KOPT-K1 (cell line): ENCODE measurements around the gene PRDM16.

Source experiments
- H3K27ac ChIP-seq: fragments of 200-600 bp; sonication (generic); 2 replicates; pipeline ENCODE4 v1.5.1; 2016; ENCODE audit warnings: antibody characterized with exemption, mild to moderate bottlenecking, low read depth, low read length; ENCODE audit not compliant: poor library complexity, severe bottlenecking
- H3K36me3 ChIP-seq: fragments of 200-600 bp; sonication (generic); 2 replicates; pipeline ENCODE4 v1.5.1; 2017; ENCODE audit warnings: antibody characterized with exemption, mild to moderate bottlenecking, low read length, moderate library complexity; ENCODE audit not compliant: insufficient read depth
- H3K9me3 ChIP-seq: fragments of 200-600 bp; sonication (generic); 2 replicates; pipeline ENCODE4 v1.5.1; 2017; ENCODE audit warnings: antibody characterized with exemption, low read length, mild to moderate bottlenecking; ENCODE audit not compliant: insufficient read depth, poor library complexity, severe bottlenecking

The PRDM16 gene

GRCh38 chr1:3369446-3370076 lies 300.6 kb downstream of the PRDM16 start:
- Histone ChIP-seq H3K36me3 (no peaks in the 10 kb centered on the region), H3K9me3 (no peaks in the 10 kb centered on the region), H3K27ac (no peak overlapping the region)

GRCh38 chr1:3370856-3371703 lies 302.1 kb downstream of the PRDM16 start:
- H3K36me3 ChIP-seq: no peaks in the 10 kb centered on the region
- no peaks in the 10 kb centered on the region for H3K9me3 ChIP-seq
- H3K27ac ChIP-seq: no peak overlapping the region

GRCh38 chr1:3372317-3372716 lies 303.3 kb downstream of the PRDM16 start:
- Histone ChIP-seq H3K27ac (no peak overlapping the region), H3K36me3 (no peaks in the 10 kb centered on the region), H3K9me3 (no peaks in the 10 kb centered on the region)

DNA sequence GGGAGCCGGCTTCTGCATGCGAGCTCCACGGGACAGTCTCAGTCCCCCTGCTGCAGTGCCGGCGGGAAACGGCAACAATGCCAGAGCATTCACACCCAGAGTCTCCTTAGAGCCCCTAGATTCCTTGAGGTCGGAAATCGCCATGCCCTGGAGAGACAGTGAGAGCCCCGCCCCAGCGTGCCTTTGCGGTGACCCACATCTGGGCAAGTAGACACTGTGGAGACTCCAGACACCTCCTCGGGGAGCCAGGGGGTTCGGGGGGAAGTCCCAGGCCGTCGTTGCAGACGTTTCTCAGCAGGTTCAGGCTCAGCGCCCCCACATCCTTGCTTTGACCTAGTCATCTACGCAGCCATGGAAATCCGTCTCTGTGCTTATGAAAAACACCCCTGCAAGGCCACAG lies 304.2 kb downstream of the PRDM16 start:
- Histone ChIP-seq H3K9me3 (no peaks in the 10 kb centered on the region), H3K36me3 (no peaks in the 10 kb centered on the region), H3K27ac (no peak overlapping the region)

DNA sequence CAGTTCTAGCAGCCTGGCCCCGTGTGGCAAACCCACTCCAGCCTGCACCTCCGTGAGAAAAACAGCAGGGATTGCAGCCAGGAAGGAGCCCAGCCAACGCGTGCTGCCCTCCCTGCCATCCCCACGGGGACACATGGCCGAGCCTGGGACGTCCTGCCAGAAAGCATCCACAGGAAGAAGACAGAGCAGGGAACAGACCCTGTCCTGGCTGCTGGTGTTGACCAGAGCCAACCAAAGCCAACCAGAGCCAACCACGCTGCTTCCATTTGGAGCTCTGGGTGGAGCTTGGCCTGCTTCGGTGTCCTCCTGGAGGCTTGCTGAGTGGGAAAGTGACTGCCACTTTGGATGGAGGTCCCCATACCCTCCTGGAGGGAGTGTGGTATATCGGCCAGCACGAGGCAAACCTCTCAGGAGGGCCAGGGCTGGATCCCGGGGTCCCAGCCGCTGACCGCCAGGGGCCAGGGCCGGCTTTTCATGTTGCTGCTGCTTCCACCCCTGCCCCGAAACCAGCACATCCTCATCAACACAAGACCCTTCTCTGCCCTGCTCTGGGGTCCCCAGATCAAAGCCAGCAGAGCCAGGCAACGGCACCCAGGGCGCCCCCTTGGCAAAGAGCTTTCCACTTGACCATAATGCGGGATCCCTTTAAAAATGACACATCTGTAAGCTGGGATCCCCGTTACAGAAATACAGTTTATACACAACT lies 304.9 kb downstream of the PRDM16 start:
- Histone ChIP-seq H3K27ac (no peak overlapping the region), H3K9me3 (no peaks in the 10 kb centered on the region), H3K36me3 (no peaks in the 10 kb centered on the region)

DNA sequence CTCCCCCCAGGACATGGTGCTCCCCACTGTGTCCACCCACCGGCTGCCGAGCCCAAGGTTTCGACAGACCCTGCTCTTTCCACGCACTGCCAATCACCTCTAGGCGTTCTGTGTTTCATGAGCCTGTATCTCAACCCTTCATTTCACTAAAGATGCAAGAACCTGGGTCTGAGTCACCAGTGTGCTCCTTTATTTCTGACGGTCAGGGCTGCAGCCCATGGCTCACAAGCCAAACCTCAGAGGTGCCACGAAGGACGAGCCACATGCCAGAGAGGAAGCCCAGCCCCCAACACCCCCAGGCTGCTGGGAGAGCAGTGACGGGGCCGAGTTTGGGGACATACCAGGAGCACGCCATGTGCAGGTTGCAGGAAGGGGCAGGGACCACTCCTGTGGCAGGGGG lies 306.2 kb downstream of the PRDM16 start:
- no peaks in the 10 kb centered on the region for H3K9me3 ChIP-seq
- H3K36me3 ChIP-seq: no peaks in the 10 kb centered on the region
- H3K27ac ChIP-seq: no peak overlapping the region

DNA sequence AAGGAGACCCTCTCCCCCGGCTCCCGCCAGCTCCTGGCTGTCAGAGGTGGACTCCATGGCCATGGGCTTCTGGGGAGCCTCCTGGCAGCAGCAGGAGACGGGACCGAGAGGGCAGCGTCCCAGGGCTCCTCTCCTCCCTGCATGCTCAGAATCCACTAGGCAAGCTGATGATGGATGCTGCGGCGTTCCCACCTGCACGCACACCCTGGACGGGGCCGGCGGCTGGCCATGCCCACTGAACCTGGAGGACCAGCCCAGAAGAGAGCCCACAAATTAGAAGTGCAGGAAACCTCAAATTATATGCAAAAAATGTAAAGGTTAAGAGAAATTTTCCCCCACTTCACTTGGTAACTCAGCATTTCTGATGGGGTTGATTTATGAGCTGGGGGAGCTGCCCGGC lies 308.2 kb downstream of the PRDM16 start:
- Histone ChIP-seq H3K9me3 (no peaks in the 10 kb centered on the region), H3K36me3 (no peaks in the 10 kb centered on the region), H3K27ac (no peak overlapping the region)

DNA sequence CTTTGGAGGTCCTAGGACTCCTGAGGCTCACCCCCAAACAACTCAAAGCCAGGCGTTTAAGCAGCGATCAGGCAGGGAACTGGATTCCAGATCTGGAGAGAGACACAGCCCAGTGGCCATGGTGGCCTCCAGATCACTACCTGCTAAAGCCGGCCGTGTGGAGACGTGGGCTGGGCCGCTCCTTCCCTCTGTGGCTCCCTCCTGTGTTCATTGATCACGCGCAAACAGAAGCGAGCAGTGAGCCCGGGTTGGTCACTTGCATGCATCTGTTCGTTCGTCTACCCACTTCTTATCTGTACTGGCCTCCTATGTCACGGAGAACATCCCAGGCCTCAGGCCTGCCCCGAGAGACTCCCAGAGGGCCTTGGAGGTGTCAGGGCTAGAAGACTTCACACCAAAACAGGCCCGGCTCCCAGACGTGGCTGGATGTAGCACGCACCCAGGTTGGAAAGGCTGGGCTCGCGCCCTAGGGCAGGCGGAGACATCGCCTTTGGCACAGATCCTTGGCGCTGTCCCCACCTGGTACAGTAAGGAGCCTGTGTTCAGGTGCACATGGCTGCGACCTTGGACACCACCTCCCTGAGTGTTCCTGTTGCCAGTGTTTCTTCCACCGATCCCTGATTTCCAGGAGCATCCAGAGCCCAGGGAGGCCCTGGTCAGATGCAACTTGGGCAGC lies 308.7 kb downstream of the PRDM16 start:
- Histone ChIP-seq H3K36me3 (no peaks in the 10 kb centered on the region), H3K27ac (no peak overlapping the region), H3K9me3 (no peaks in the 10 kb centered on the region)

DNA sequence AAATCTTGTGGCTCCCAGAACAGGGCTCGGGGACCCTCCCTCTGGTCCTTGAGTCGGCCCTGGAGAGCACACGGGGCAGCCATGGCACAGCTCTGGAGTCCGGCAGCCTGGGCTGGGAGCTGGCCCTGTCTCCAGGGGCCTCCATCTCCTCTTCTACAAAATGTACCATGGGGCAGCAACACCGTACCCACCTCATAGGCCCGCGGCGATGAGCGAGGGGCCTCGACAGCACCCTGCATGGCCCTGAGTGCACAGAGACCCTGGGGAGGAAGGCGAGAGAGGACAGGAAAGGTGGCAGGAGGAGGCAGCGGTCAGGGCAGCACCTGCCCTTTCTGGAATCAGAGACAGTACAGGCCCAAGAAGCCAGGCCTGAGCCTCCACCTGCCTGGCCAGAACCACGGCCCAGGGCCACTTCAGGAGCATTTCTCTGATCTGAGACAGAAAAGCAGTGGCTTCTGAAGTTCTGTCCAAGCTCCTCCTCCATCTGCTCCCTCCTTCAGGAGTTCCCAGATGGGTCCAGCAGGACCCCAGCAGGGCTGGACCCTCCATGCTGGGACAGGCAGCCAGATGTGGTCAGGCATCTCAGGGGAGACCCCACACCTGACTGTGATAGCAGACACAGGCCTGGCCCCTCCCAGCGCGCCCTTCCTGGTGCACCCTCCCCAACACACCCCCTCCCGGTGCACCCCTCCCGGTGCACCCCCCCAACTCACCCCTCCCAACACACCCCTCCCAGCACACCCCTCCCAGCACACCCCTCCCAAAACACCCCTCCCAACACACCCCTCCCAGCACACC lies 309.6 kb downstream of the PRDM16 start:
- Histone ChIP-seq H3K27ac (no peak overlapping the region), H3K36me3 (no peaks in the 10 kb centered on the region), H3K9me3 (no peaks in the 10 kb centered on the region)

- H3K36me3 ChIP-seq: no peaks in the 10 kb centered on the region
- H3K9me3 ChIP-seq: no peaks in the 10 kb centered on the region
- no peak overlapping the region for H3K27ac ChIP-seq
Measured at GRCh38 chr1:3379934-3380333, 310.9 kb downstream of the PRDM16 start.

GRCh38 chr1:3380469-3380868 lies 311.5 kb downstream of the PRDM16 start:
- no peak overlapping the region for H3K27ac ChIP-seq
- H3K36me3 ChIP-seq: no peaks in the 10 kb centered on the region
- H3K9me3 ChIP-seq: no peaks in the 10 kb centered on the region

GRCh38 chr1:3381901-3382300 lies 312.9 kb downstream of the PRDM16 start:
- Histone ChIP-seq H3K9me3 (no peaks in the 10 kb centered on the region), H3K36me3 (no peaks in the 10 kb centered on the region), H3K27ac (no peak overlapping the region)

DNA sequence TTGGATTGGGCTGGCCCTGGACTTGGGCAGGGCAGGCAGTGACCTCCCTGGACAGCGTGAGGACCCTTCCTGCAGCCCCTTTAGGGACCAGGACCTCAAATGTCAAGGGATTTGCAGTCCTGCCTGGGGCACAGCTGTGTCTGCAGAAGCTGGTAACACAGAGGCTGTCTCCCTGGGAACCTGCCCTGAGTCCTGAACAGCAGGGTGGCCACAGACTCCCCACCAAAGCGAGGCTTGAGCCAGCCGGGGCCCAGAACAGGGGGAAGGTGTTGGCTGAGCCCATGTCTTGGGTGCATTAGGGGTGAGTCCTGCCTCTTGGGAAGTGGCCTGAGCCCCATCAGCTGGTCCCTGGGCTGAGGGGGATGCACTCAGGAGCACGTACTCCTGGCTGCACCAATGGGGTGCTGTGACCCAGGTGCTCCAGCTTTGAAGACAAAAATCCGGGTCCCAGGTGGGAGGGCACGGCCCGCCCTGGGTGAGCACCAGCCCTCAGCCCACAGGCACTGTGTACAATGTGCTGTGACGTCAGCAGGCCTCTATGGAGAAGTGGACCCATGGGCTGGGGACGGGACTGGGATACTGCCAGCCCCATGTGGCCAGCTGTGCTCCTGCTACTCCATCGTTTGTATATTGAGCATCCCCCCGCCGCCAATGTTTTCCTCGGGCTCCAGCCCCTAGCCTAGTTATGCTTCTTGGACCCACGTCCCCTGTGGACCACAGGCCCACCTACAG lies 313.5 kb downstream of the PRDM16 start:
- no peaks in the 10 kb centered on the region for H3K36me3 ChIP-seq
- H3K9me3 ChIP-seq: no peaks in the 10 kb centered on the region
- H3K27ac ChIP-seq: no peak overlapping the region

GRCh38 chr1:3383679-3384078 lies 314.7 kb downstream of the PRDM16 start:
- Histone ChIP-seq H3K27ac (no peak overlapping the region), H3K9me3 (no peaks in the 10 kb centered on the region), H3K36me3 (no peaks in the 10 kb centered on the region)
